Astrocyte of the cerebellum (primary cell): ENCODE data around the gene NKX6-2.
A peak's percentile ranks its signal among the peaks of the same experiment; 100 is the strongest.
"Not testable (repeated sequence)": the region's sequence is repeated elsewhere in the genome, so short reads cannot be mapped to it uniquely, and the experiment has no call there.

Experiments
- DNase-seq: peaks from one replicate; pipeline ENCODE4 v3.0.0-alpha.2; 2011; ENCODE audit warnings: low read depth
- H3K4me3 ChIP-seq: 2 replicates; pipeline ENCODE4 v1.5.1; 2011; ENCODE audit warnings: mild to moderate bottlenecking, low read depth, low read length, moderate library complexity
- CTCF ChIP-seq: IDR thresholded peaks from 2 replicates; pipeline ENCODE4 v1.5.1; 2012; ENCODE audit warnings: low read length, low read depth, moderate library complexity, mild to moderate bottlenecking; ENCODE audit errors: missing control alignments
- in situ Hi-C: cut with HindIII; loops from 2 replicates; pipeline ENCODE4 v1.10.0; 2017; ENCODE audit warnings: low sequenced_read_pairs

Gene NKX6-2

GRCh38 chr10:132745971-132746370, 40.0 kb downstream of the NKX6-2 start:
- in situ Hi-C loops, result no loop called here
- no peak for TF ChIP-seq CTCF
- DNase-seq, result no peak
- H3K4me3 ChIP-seq, result no peak overlapping the region

GRCh38 chr10:132745511-132745910, 40.4 kb downstream of the NKX6-2 start:
- in situ Hi-C loops, result no loop called here
- no peak for DNase-seq
- TF ChIP-seq CTCF, result no peak
- H3K4me3 ChIP-seq, result no peak overlapping the region

- TF ChIP-seq CTCF, result no peak
- no peak for DNase-seq
- in situ Hi-C loops, result no loop called here
These were observed 41.1 kb downstream of the NKX6-2 start for GRCh38 chr10:132744839-132745238.

GRCh38 chr10:132743925-132744490, 41.9 kb downstream of the NKX6-2 start:
- DNase-seq, result peak; percentile 18
- no peak for TF ChIP-seq CTCF
- in situ Hi-C loops, result no loop called here
- no peak overlapping the region for H3K4me3 ChIP-seq

More at GRCh38 chr10:132744839-132745238, 41.1 kb downstream of the NKX6-2 start:
- H3K4me3 ChIP-seq, result no peak overlapping the region

GRCh38 chr10:132743196-132743924, 42.6 kb downstream of the NKX6-2 start:
- in situ Hi-C loops, H3K4me3 ChIP-seq: not testable (repeated sequence)
- DNase-seq, result peak; percentile 49

- peak; percentile 63 for DNase-seq
- in situ Hi-C loops, result no loop called here
- TF ChIP-seq CTCF, result no peak
- no peak overlapping the region for H3K4me3 ChIP-seq
These were observed 43.1 kb downstream of the NKX6-2 start for GRCh38 chr10:132742837-132743194.

- TF ChIP-seq CTCF, result no peak
- no peak for DNase-seq
- no peak overlapping the region for H3K4me3 ChIP-seq
These were observed 43.6 kb downstream of the NKX6-2 start for GRCh38 chr10:132742167-132742836.

More at GRCh38 chr10:132742167-132742836, 43.6 kb downstream of the NKX6-2 start:
- in situ Hi-C loops, result no loop called here
